Uterus (tissue), 2 donors: ENCODE measurements around the gene SLC39A11.

Experiments
- CTCF ChIP-seq, 4 experiments: fragments of 200-600 bp in 2 of 4; fragments of 450-650 bp in 2 of 4; sonication (generic) in 2 of 4; IDR thresholded peaks; one replicate each; pipeline ENCODE4 v1.5.1; 2016 to 2019; ENCODE audit warnings: antibody characterized with exemption in 4 of 4, mild to moderate bottlenecking in 2 of 4, moderate library complexity in 1 of 4
- POLR2A ChIP-seq, 2 donors: fragments of 450-650 bp; IDR thresholded peaks; one replicate each; pipeline ENCODE4 v1.6.1; 2016; ENCODE audit warnings: antibody characterized with exemption in 2 of 2, mild to moderate bottlenecking in 1 of 2, moderate library complexity in 1 of 2

GRCh38 chr17:72862276-72862999 lies 230.1 kb downstream of the SLC39A11 start:
- TF ChIP-seq CTCF (IDR thresholded peaks at IDR 0.05) (no peak), POLR2A (IDR thresholded peaks at IDR 0.05) (no peak)
